NCI-H524 treated with DMSO at 0.1 percent for 48 hours (cell line): ENCODE data around the gene SAMD11.
"Not testable (repeated sequence)": the region's sequence is repeated elsewhere in the genome, so short reads cannot be mapped to it uniquely, and the experiment has no call there.

Experiments used
- DNase-seq: peaks from one replicate; lab custom pipeline; 2025; lab: John Stamatoyannopoulos, UW

The SAMD11 gene, protein sequence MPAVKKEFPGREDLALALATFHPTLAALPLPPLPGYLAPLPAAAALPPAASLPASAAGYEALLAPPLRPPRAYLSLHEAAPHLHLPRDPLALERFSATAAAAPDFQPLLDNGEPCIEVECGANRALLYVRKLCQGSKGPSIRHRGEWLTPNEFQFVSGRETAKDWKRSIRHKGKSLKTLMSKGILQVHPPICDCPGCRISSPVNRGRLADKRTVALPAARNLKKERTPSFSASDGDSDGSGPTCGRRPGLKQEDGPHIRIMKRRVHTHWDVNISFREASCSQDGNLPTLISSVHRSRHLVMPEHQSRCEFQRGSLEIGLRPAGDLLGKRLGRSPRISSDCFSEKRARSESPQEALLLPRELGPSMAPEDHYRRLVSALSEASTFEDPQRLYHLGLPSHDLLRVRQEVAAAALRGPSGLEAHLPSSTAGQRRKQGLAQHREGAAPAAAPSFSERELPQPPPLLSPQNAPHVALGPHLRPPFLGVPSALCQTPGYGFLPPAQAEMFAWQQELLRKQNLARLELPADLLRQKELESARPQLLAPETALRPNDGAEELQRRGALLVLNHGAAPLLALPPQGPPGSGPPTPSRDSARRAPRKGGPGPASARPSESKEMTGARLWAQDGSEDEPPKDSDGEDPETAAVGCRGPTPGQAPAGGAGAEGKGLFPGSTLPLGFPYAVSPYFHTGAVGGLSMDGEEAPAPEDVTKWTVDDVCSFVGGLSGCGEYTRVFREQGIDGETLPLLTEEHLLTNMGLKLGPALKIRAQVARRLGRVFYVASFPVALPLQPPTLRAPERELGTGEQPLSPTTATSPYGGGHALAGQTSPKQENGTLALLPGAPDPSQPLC

DNA sequence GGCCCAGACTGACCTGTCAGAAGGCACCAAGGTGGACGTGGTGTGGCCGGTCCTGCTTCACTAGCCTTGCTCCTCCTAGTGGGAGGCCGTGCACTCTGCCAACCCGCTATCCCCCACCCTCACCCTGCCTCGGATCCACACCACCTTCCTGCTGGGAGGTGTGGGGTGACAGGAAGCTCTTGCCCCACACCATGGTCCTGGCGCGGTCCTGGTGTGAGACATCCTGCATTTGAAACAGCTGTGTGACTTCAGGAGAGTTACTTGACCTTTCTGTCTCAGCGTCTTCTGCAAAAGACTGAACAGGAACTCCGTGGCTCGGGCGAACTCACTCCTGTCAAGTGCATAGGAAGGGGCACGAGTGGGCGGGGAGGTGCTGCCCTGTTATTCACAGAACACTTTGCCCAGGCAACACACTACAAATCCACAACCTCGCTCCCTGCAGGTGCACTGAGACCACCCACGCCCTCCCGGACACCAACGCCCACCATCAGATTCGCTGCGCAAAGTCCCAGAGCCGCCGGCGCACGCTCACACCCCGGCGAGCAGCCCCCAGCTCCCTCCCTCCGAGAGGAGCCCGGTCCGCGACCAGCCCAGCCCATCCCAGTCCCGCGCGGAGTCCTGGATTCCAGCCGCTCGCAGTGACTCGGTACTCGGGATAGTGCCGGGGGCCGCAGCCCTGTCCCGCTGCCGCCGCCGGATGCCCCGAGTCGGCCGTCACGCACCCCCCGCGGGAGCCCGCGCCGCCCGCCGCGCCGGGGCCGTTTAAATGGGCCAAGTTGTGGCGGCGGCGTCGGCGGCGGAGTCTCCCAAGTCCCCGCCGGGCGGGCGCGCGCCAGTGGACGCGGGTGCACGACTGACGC, at the start of gene SAMD11:
SAMD11 (plus strand) TSS at position 793 of the 860 bp plus-strand sequence. CDS start 509 bp downstream, outside the sequence.
- no peak for DNase-seq

DNA sequence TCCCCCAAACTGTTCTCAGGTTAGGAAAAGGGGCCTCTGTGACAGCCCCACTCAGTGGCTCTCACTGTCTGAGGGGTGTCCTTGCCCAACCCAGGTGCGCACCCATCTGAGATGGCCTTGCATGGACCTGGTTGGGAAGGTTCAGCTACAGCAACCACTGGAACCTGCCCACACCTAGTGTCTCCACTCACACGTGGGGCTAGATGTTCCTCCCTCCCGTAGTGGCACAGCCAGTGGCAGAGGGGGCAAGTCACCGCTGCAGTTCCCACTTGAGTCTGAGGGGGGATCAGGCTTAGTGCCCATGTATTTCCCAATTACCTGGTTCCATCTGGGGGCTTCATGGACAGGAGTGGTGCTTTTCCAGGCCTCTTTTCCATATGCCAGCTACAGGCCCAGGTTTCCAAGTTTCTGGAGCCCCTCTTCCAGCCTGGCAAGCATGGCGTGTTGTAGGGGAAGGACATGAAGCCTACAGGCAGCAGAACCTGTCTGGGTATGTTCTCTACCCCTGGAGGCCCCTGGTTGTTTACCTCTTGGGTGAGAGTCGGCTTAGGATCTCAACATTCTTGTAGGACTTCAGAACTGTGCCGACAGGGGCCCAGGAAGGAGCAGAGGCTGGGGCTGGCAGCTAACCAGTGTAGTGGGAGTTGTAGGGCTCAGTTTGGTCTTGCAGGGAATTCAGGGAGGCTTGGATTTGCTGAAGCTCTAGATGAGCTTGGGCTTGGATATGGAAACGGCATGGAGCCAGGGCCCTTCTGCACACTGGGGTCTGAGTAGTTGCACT, 47.1 kb upstream of the SAMD11 start:
- DNase-seq: not testable (repeated sequence)

DNA sequence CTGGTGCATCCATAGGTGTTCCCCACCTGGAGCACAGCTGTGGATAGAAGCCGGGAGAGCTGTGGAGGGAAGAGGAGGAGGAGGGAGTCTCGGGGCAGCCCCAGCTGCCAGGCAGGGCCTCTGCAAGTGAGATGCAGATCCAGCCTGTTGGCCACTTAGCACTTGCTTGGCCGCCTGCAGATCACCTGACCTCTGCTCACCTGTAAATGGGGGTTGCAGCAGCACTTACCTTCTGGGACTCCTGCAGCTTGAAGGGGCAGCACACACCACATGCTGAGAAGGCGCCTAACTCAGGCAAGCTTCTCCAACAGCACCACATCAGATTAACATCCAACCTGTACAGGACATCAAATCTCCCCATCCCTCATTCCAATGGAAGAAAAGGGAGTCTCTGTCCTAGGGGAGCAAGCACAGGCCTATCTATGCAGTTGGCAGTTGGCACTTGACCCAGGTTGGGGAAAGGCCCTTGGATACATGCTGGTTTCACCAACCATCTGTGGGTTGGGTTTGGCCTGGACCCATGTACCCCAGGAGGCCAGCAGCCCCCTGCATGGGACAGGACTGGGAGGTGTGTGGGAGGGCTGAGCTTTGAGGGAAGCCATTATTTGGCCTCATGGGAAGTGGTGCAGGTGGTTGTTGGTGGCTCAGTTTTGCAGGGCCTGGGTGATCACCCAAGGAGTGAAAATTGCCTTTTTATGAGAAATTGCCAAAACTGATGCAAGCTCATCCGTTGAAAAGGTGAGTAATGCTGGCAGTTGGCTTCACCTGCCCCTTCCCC, 46.3 kb upstream of the SAMD11 start:
- DNase-seq: not testable (repeated sequence)

DNA sequence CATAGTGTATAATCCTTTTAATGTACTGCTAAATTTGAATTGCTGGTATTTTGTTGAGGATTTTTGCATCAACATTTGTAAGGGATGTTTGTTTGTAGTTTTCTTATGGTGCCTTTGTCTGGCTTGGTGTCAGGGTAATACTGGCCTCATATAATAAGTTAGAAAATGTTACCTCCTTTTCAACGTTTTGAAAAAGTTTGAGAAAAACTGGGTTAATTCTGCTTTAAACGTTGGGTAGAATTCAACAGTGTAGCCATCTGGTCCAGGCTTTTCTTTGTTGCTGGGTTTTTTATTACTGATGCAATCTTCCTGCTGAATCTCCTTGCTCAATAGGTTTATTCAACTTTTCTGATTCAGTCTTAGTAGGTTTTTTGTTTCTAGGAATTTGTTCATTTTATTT, 43.2 kb upstream of the SAMD11 start:
- DNase-seq: not testable (repeated sequence)

DNA sequence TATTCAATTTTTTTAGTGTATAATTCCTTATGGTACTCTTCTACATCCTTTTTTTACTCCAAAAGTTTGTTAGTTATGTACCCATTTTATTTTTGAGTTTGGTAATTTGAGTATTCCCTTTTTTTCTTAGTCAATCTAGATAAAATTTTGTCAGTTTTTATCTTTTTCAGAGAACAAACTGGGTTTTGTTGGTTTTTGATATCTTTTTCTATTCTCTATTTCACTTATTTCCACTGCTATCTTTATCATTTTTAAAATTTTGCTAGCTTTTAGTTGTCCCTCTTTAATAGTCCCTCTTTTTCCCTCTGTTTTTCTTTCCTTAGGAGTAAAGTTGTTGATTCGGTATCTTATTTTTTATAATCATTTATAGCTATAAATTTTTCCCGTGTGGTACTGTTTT, 42.8 kb upstream of the SAMD11 start:
- DNase-seq: not testable (repeated sequence)

DNA sequence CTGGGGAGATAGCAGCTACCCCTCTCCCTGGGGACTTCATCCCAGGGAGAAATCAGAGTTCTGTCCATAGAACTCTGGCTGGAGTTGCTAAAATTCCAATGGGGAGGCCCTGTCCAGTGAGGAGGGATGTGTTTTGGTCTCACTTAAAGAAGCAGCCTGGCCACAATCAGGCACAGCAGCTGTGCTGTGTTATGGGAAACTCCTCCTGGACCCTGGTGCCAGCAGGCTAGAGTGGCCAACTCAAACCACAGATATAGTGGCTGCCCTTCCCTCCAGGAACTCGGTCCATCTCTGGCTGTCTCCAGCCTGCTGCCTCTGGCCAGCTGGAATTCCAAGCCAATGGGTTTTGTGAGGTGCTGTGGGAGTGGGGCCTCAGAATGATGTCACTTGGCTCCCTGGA, 37.4 kb upstream of the SAMD11 start:
- DNase-seq: no peak

DNA sequence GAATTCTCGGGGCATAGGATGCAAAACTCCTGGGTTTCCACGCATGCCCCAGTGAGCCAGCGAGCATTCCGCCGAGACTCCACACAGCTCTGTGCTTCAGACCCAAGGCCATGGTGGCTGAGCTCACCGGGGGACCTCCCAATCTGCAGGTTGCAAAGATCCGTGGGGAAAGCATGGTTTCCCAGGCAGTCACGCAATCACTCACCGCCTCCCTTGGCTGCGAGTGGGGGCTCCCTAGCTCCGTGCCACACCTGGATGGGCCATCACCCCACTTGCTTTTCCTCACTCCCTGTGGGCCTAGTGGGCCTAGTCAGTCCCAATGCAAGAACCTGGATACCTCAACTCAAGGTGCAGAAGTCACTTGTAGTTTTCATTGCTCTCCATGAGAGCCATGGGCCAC, 37.0 kb upstream of the SAMD11 start:
- no peak for DNase-seq

DNA sequence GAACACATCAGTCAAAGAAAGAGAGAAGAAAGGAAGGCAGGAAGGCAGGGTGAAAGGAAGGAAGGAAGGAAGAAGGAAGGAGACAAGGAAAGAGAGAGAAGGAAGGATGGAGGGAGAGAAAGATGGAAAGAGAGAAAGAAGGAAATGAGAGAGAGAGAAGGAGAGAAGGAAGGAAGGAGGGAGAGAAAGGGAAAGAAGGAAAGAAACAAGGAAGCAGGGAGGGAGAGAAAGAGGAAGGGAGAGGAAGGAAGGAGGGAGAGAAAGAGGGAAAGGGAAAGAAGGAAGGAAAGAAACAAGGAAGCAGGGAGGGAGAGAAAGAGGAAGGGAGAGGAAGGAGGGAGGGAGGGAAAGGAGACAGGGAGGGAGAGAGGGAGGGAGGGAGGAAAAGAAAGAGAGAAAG, 35.4 kb upstream of the SAMD11 start:
- no peak for DNase-seq

DNA sequence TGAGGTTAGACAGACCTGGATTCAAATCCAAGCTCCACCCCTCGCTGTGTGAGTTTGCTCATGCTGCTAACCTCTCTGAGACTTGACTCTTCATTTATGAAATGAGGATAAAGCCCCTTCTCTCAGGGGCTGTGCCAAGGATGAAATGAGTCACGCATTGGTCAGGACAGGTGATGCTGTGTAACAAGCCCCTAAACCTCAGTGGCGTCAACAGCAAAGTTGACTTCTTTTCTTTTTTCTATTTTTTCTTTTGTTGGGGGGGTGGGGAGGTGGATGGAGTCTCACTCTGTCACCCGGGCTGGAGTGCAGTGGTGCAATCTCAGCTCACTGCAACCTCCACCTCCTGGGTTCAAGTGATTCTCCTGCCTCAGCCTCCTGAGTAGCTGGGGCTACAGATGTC, 33.9 kb upstream of the SAMD11 start:
- DNase-seq: not testable (repeated sequence)

DNA sequence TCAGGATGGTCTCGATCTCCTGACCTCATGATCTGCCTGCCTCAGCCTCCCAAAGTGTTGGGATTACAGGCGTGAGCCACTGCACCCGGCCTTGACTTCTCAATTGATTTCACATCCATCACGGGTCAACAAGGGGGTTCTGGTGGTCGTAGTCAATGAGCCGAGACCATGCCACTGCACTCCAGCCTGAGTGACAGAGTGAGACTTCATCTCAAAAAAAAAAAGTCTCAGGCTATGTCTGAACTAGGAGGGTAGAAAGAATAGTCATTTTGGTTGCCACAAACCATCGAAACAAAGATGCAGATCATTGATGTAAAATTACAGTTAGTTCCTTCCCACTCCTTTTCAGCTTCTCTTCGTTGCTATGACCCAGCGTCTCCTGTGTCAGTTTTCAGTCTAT, 33.5 kb upstream of the SAMD11 start:
- DNase-seq: not testable (repeated sequence)

DNA sequence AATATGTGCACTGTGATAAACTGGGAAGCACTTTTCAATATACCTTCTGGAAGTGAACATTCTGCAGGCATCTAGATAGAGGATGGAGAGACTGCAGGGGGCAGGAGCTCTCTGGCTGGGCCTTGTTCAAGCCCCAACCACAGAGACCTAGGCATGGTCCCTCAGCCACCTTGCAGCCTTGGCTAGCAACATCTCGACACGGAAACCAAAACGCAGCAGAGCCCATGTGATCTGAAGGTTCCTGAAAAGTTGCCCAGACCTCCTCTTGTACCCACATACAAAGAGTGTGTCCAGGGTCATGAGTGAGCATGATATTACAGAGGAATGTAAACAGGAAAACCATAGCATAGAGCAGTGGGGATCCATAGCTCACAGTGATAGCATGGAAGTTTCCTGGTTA, 33.1 kb upstream of the SAMD11 start:
- no peak for DNase-seq

DNA sequence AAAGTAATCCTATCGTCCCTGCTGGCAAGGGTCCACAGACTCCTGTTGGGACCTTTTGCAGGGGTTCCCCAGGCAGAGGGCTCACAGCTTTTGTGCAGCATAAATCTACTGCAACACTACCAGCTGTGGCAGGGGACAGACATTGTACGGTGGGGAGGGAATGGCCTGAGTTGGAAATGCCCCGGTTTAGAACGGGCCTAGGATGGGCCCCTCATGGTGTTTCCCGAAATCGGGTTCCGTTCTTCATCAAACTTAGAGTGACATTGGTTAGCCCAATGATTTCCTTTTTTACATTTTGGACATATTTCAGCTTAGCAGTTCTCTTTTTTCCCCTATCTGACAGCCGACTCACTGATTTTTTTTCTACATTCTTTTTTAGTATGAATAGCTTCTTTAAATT, 26.5 kb upstream of the SAMD11 start:
- no peak for DNase-seq

DNA sequence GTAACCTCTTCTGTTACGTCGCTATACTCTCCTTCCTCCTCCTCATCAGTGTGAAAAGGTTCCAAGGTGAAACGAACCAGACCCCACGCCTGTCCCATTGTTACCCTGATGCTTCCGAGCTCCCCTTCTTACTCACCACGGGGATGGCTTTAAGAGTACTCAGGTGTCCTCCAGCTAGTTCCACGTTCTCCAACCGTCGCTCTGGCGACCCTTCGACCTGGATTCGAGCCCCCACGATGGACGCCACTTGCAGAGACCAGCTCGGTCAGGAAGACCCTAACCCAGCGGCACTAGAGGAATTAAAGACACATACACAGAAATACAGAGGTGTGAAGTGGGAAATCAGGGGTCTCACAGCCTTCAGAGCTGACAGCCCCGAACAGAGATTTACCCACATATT, 25.8 kb upstream of the SAMD11 start:
- not testable (repeated sequence) for DNase-seq

DNA sequence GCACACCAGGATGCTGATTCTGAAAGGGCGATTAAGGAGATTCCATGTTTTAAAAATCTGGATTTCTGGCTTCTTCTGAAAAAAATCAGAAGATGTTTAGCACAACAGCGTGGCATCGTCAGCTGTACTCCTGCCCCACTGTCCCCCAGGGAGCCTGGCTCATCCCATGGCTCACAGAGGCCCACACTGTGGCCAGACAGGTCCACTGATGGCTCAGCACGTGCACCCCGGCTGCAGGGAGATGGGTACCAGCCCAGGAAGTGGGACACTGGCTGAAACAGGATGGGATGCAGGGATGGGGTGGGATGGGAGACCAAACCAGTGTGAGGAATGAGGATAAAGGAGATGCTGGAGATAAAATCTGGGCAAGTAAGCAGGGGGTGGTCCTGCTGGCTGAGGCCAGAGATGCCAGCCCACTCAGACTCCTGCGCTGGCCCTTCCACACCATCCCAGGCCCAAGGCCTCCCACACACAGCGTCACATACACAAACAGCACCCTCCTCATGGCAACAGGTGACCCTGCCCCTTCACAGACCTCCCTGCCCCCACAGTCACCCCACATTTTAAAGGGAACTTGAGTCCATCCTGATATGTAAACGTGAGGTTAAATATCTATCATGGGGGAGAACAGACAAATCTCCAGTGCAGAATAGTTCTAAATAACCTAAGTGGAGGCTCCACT, 23.9 kb upstream of the SAMD11 start:
- no peak for DNase-seq

DNA sequence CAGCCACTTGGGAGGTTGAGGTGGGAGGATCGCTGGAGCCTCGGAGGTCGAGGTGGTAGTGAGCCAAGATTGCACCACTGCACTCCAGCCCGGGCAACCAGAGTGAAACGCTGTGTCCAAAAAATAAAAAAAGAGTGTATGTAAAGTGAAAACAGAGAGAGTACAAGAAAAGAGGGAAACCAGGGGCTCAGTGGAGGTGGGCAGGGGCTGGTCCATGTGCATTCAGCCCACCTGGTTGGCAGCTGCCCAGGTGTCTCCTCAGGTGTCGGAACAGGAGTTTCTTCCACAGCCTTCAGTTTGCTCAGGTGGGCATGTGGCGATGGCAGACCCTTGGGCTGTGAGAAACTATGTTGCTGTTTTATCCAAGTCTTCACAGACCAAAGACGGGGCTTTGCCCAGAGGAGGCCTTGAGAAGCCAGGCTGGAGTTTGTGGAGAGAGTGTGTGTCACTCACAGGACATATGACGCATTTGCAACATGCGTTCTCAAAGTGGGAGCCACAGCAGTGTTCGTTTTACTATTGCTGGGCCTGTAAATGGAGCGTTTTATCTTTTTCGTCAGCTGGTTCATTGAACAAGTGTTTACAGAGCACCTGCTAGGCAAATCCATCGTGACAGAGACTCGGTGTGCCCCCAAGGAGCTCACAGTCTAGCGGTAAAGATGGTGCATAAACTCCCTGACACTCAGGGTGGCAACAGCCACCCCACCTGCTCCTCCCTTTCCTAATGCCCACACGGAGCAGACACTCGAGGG, 22.4 kb upstream of the SAMD11 start:
- DNase-seq: no peak

DNA sequence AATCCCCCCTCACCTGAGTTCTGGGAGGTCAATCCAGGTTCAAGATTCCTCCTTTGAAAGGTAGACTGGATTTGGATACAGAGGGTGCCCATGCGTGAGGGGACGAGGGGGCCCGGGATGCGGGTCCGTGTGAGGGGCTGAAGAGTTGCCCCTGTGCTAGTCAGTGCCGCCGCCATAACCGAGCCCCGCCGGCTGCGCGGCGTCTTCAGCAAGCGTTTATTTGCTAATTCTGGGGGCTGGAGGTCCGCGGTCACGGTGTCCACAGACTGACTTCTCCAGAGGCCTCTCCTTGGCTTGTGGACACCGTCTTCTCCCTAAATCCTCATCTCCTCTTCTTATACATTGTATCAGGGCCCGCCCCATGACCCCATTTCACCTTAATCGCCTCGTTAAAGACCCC, 20.9 kb upstream of the SAMD11 start:
- DNase-seq: no peak

DNA sequence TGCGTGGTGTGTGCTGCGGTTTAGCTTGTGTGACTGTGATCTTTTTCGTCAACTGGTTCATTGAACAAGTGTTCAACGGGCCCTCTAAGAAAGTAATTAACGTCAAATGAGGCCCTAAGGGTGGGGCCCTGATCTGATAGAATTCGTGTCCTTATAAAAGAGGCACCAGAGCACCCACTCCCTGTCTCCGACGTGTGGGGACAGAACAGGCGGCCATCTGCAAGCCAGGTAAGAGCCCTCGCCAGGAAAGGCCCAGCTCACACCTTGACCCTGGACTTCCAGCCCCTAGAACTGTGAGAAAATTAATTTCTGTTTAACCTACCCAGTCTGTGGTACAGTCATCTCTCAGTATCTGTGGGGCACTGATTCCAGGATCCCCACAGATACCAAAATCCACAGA, 20.4 kb upstream of the SAMD11 start:
- DNase-seq: no peak

DNA sequence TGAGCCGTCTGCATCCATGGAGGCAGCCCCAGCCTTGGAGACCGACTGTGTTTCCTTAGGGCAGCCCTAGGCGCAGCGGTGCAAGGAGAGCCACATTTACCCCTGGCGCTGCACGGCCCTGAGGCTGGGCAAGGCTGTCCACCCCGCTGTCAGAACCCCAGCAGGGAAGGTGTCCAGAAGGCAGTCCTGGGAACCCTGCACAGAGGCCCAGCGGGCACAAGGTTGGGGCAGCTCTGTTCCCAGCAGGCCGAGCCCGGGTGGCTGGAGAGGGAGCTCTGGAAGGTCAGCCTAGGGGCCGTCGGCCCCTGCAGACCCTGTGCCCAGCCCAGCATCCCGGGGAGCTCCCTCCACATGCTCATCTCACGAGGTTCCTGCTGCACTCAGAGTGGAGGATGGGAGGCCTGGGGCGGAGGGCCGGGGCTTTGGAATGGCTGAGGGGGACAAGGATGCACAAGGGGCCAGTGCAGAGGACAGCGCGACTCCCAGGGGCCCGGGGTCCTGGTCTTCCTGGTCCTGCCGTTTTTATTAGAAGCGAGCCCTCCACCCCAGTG, 19.9 kb upstream of the SAMD11 start:
- DNase-seq: no peak
